Endothelial cell of hepatic sinusoid (primary cell): ENCODE measurements around the gene TDRD9.
"Not testable (repeated sequence)": the region's sequence is repeated elsewhere in the genome, so short reads cannot be mapped to it uniquely, and the experiment has no call there.

Experiments
- in situ Hi-C: cut with HindIII; loops from 2 replicates; pipeline ENCODE4 v1.10.0; 2017; ENCODE audit warnings: low sequenced_read_pairs

The TDRD9 gene

DNA sequence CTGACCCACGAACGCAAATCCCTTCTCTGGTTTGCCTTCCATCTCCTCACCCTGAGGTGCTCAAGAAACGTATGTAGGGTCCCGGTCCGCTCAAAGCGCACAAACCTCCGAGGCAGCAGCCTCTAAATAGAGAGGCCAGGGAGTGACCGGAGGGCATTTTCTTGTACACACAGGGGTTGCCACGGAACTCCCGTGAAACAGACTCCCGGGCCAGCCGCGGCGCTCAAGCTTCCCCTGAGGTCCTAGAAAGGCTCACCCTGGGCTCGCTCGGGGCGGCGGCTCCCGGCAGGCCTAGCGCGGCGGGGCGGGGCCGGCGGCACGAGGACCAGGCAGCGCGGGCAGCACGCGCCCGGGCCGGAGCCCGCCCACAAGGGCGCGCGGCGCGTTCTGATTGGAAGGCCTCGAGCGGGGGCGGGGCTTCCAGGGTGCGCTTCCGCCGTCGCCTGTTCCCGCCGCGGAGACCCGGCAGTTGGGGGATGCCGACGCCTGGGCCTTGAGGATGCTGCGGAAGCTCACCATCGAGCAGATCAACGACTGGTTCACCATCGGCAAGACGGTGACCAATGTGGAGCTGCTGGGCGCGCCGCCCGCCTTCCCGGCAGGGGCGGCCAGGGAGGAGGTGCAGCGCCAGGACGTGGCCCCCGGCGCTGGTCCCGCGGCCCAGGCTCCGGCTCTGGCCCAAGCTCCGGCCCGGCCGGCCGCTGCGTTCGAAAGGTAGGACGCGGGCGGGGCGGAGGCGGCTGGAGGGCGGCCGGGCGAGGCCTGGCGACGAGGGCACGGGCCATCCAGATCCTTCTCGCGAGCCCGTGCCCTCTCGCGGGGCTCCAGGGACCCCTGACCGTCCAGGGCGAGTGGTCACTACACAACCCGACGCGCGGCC is at the start of gene TDRD9:
TSS of gene TDRD9 (plus strand) at position 446 of the 880 bp plus-strand sequence. CDS start at position 500, 54 bp downstream.
- in situ Hi-C loops: no loop called here

GRCh38 chr14:103879118-103879569 is 49.1 kb upstream of the TDRD9 start:
- in situ Hi-C loops: no loop called here

GRCh38 chr14:103879570-103880347 is 48.5 kb upstream of the TDRD9 start:
- in situ Hi-C loops: no loop called here

- in situ Hi-C loops: no loop called here
These were observed 47.6 kb upstream of the TDRD9 start for GRCh38 chr14:103880348-103881267.

DNA sequence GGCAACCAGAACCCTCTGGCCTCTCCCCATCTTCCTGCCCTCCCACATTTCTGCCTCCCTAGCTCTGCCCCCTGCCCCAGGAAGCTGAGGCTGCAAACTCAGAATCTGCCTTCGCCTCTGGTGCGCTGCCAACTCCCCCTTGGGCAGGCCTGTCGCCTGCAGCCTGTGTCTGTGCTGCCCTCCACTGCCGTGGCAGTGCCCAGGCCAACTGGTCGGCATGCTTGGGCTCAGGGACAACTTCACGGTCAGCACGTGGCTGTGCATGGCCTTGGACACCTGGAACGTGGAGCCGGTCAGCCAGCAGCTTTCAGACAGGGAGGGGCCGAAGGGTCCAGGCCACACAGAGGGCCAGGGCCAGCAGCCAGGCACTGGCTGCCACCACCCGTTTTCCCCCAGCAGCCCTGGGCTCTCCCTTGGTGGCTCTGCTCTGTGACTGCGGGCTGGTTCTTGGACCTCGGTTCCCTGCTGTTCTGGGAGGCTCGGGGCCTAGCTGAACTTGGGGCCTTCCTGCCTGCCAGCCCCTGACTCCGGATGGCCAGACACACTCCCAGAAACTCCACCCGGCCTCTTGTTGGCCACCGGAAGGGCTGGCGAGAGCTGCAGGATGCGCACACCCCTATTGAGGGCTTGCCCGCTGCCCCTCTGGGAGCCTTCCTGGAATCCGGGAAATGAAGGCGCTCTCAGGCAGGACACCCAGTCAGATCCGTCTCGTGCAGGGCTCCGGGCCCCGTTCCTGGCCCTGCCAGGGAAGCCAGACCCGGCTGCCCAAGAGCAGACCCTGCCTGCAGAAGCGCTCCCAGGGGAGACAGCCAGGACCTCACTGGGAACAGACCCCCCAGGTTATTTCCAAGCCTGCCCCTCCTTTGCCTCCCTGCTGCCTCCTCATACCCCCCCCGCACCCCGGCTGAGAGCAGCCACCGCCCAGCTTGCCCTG is 46.7 kb upstream of the TDRD9 start:
- in situ Hi-C loops: no loop called here

GRCh38 chr14:103882503-103883262 is 45.6 kb upstream of the TDRD9 start:
- in situ Hi-C loops: no loop called here

DNA sequence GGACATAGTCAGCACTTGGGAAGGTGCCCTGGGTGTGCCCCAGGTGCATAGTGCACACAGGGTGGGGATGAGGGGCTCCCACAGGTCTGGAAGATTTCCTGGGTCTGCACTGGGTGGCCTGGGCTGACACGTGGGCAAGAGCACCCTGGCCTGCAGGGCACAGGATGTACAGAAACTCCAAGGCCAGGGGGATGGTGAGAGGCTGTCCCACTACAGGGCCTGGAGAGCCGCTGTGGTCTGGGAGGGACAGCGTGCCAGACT is 45.1 kb upstream of the TDRD9 start:
- in situ Hi-C loops: no loop called here

DNA sequence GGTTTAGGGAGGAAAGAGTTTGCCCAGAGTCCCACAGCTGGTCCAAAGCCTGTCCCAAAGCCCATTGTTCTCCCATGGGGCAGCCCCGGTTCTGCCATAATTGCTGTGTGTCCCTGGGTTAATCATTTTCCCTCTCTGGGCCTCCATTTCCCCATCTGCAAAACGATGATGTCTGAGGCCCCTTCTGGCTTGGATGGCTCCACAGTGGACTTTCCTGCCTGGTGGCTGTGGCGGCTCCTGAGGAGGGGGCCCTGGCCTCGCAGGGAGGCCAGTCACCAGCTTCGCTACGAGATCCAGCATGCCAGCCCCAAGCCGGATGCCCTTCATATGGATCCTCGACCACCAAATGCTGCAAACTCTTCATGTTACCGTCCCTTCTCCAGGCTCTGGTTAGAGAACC is 43.4 kb upstream of the TDRD9 start:
- in situ Hi-C loops: no loop called here

- in situ Hi-C loops: no loop called here
These were observed 42.7 kb upstream of the TDRD9 start for GRCh38 chr14:103885509-103885932.

DNA sequence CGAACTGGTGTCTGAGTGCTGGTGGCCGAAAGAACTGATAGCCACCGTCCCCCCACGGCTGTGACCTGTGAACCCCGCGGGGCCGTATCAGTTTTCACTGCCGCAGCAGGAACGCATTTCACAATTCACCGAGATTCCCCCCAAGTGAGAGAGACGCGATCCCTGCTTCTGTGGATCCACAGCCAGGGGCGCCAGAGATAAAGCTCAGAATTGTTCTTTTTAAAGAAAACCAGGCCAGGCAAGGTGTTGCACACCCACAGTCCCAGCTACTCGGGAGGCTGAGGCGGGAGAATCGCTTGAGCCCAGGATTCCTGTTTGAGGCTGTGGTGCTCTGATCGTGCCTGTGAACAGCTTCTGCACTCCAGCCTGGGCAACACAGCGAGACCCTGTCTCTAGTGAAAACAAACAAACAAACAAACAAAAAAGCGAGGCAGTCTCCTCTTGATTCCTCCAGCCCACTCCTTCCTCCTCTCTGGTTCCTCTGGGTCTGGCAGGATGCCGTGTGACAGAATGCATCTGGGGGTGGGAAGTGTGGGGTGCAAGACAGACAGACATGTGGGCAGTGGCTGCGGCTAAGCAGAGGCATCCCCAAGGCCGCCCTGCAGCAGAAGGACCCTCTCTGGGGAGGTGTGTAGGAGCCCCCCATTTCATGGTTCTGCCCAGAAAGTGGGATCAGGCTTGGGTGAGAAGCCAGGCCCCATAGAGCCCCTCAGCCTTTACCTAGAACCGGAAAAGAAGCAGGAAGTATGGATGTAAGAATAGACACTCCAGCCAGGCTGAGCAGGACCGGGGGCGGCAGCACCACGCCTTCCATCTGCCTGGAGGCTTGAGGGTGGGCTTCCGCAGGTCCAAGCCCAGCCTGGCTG is 41.7 kb upstream of the TDRD9 start:
- in situ Hi-C loops: no loop called here

GRCh38 chr14:103887170-103887501 is 41.1 kb upstream of the TDRD9 start:
- in situ Hi-C loops: no loop called here

DNA sequence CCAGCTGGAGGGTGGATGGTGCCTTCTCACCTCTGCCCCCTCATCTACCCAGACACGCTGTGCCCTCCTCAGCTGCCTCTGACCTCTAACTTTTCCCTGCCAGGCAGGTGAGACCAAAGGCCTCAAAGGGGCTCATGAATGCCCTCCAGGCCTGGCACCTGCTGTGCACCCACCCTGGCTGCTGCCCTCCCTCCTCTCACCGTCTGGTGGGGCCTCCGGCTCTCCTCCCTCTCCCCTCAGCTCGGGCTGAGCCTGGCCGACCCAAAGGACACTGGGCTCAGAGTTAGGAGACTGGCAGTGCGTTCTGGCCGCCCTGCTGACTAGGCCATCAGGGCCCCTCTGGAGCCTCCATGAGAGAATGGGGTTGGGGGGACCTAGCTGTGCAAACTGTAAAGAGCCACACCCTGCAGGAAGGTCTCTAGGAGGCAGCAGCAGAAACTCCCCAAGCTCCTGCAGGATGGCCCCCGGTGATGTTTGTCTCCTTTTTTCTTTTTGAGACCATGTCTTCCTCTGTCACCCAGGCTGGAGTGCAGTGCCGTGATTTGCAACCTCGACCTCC is 40.6 kb upstream of the TDRD9 start:
- in situ Hi-C loops: no loop called here

DNA sequence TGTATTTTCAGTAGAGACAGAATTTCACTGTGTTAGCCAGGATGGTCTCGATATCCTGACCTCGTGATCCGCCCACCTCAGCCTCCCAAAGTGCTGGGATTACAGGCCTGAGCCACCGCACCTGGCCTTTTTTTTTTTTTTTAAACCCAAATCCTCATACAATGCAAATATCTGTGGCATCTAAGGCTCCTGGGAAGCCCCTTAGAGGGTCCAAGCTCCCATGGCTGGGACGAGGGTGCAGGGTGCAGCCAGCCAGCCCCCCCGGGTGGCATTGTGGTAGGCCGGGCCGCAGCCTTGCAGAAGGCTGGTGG is 39.3 kb upstream of the TDRD9 start:
- in situ Hi-C loops: not testable (repeated sequence)

GRCh38 chr14:103889313-103890051 is 38.8 kb upstream of the TDRD9 start:
- in situ Hi-C loops: no loop called here

DNA sequence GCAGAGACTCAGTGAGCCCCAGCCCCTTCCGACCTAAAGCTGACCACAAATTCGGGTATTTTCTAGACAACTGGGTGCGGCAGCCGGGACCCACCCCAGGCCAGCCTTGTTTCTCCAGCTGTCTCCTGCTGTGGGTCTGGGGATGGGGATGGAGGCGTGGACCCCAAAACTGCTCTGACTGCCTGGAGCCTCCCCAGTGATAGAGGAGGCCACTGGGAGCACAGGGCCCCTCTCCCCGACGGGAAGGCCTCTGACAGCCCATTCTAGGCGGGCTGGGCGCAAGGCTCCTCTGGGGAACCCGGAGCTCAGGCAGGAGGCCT is 38.2 kb upstream of the TDRD9 start:
- in situ Hi-C loops: no loop called here

GRCh38 chr14:103890821-103891666 is 37.2 kb upstream of the TDRD9 start:
- in situ Hi-C loops: no loop called here

- in situ Hi-C loops: no loop called here
These were observed 36.5 kb upstream of the TDRD9 start for GRCh38 chr14:103891667-103892215.
